Astrocyte (in vitro differentiated cells and primary cell): ENCODE results near the gene FANCD2.

Experiments used
- CTCF ChIP-seq: IDR thresholded peaks from 2 replicates; pipeline ENCODE4 v1.5.1; 2011; ENCODE audit warnings: low read depth, mild to moderate bottlenecking, inconsistent platforms, low read length, moderate library complexity; ENCODE audit not compliant: insufficient read depth
- EZH2 ChIP-seq: IDR thresholded peaks from 2 replicates; pipeline ENCODE4 v1.6.1; 2012; ENCODE audit warnings: mild to moderate bottlenecking, low read length, inconsistent platforms; ENCODE audit not compliant: insufficient read depth

- TF ChIP-seq CTCF = no peak
- TF ChIP-seq EZH2 = no peak
Measured at GRCh38 chr3:10015461-10015904, 10.8 kb upstream of the FANCD2 start.
